Keratinocyte (primary cell): ENCODE results near the gene SACS. TPM values are rescaled to one million over a fixed set of nuclear protein-coding genes. Genes with fewer than 3 reads are reported as not detected.
"Not testable (repeated sequence)": the region's sequence is repeated elsewhere in the genome, so short reads cannot be mapped to it uniquely, and the experiment has no call there.

Source experiments
- DNase-seq: peaks from one replicate; pipeline ENCODE4 v3.0.0-alpha.2; 2011; ENCODE audit warnings: low read depth, missing footprints, low spot score
- FAIRE-seq: peaks from 2 replicates; lab custom pipeline; 2011; peaks lifted over from hg19 to GRCh38; lab: Jason Lieb, UNC
- H2AFZ ChIP-seq: 2 replicates; pipeline ENCODE4 v1.6.0; 2012; ENCODE audit warnings: low read length, control low read depth, inconsistent platforms; ENCODE audit not compliant: control insufficient read depth
- H3K27ac ChIP-seq: 2 replicates; pipeline ENCODE4 v1.5.1; 2011; ENCODE audit warnings: low read length; ENCODE audit not compliant: control insufficient read depth, insufficient read depth
- H3K27me3 ChIP-seq: 3 replicates; pipeline ENCODE4 v1.6.0; 2011; ENCODE audit warnings: low read length; ENCODE audit not compliant: control insufficient read depth, insufficient read depth; ENCODE audit errors: extremely low read depth
- H3K36me3 ChIP-seq, 2 experiments: 2 replicates in 1 of 2; 3 replicates in 1 of 2; pipeline ENCODE4 v1.5.1; 2011; ENCODE audit warnings: low read length in 2 of 2, mild to moderate bottlenecking in 1 of 2; ENCODE audit not compliant: control insufficient read depth in 2 of 2, insufficient read depth in 2 of 2; ENCODE audit errors: extremely low read depth in 1 of 2
- H3K4me1 ChIP-seq: 3 replicates; pipeline ENCODE4 v1.5.1; 2011; ENCODE audit warnings: low read length; ENCODE audit not compliant: control insufficient read depth, insufficient read depth; ENCODE audit errors: extremely low read depth
- H3K4me2 ChIP-seq: 3 replicates; pipeline ENCODE4 v1.6.0; 2011; ENCODE audit warnings: low read depth, low read length; ENCODE audit not compliant: control insufficient read depth, insufficient read depth; ENCODE audit errors: extremely low read depth
- H3K4me3 ChIP-seq, 3 experiments: fragments of 200-600 bp in 1 of 3; sonication (generic) in 1 of 3; 2 replicates in 2 of 3; 3 replicates in 1 of 3; pipeline ENCODE4 v1.5.1; 2011 to 2016; ENCODE audit warnings: low read length in 3 of 3, mild to moderate bottlenecking in 3 of 3, control low read depth in 2 of 3, inconsistent platforms in 1 of 3, low read depth in 1 of 3, mixed read lengths in 1 of 3, mixed run types in 1 of 3, moderate library complexity in 1 of 3; ENCODE audit not compliant: control insufficient read depth in 2 of 3, insufficient read depth in 2 of 3; ENCODE audit errors: extremely low read depth in 1 of 3
- H3K79me2 ChIP-seq: 2 replicates; pipeline ENCODE4 v1.6.0; 2012; ENCODE audit warnings: low read length; ENCODE audit not compliant: control insufficient read depth, insufficient read depth
- H3K9ac ChIP-seq: 3 replicates; pipeline ENCODE4 v1.6.0; 2011; ENCODE audit warnings: low read length; ENCODE audit not compliant: control insufficient read depth, insufficient read depth; ENCODE audit errors: extremely low read depth
- H3K9me1 ChIP-seq: 3 replicates; pipeline ENCODE4 v1.6.0; 2011; ENCODE audit warnings: low read length; ENCODE audit not compliant: control insufficient read depth, insufficient read depth; ENCODE audit errors: extremely low read depth
- H3K9me3 ChIP-seq: 2 replicates; pipeline ENCODE4 v1.5.1; 2012; ENCODE audit warnings: low read depth, low read length; ENCODE audit not compliant: control insufficient read depth
- H4K20me1 ChIP-seq: 3 replicates; pipeline ENCODE4 v1.6.0; 2011; ENCODE audit warnings: low read length; ENCODE audit not compliant: control insufficient read depth, insufficient read depth; ENCODE audit errors: extremely low read depth
- CTCF ChIP-seq, 3 experiments: IDR thresholded peaks in 1 of 3; conservative IDR thresholded peaks in 1 of 3; optimal IDR thresholded peaks in 1 of 3; 2 replicates in 2 of 3; 3 replicates in 1 of 3; pipeline versions ENCODE3 to v1.5.1; 2011; ENCODE audit warnings: low read length in 3 of 3, mild to moderate bottlenecking in 3 of 3, moderate library complexity in 2 of 3, control low read depth in 1 of 3, inconsistent platforms in 1 of 3; ENCODE audit not compliant: insufficient read depth in 2 of 3; ENCODE audit errors: extremely low read depth in 1 of 3
- EZH2 ChIP-seq: IDR thresholded peaks from one replicate; pipeline ENCODE4 v1.6.1; 2012; ENCODE audit warnings: inconsistent platforms, mild to moderate bottlenecking, low read length, moderate library complexity
- dilution Hi-C: fragments of 300-500 bp; cut with MboI; formaldehyde crosslinking; loops from one replicate; pipeline ENCODE4 v1.7.0; 2020; ENCODE audit warnings: low sequenced_read_pairs; ENCODE audit not compliant: extremely low pct_ligation_motif_present
- polyA plus RNA-seq, 5 experiments: library from polyadenylated mRNA; depleted of rRNA in 3 of 5; stranded (reverse) in 3 of 5; stranded (forward) in 1 of 5; unstranded in 1 of 5; fragments of >200 nt; gene quantifications; 1 replicate in 1 of 5; 2 replicates in 3 of 5; 3 replicates in 1 of 5; pipeline versions ENCODE4 v1.2.1 to v1.2.3, GENCODE V29; 2011 to 2012; ENCODE audit warnings: missing spikeins in 2 of 5, low read depth in 1 of 5, low replicate concordance in 1 of 5

Gene SACS
- polyA plus RNA-seq, 1 donor (not counting 4 experiments of a cell fraction or from before 2014, with no cell fraction given) = 13.5 TPM

GRCh38 chr13:23440821-23441618 lies 7.5 kb upstream of the SACS start:
- no peak overlapping the region for H3K27ac ChIP-seq

GRCh38 chr13:23440324-23440723 lies 6.8 kb upstream of the SACS start:
- H3K9ac ChIP-seq, DNase-seq, H4K20me1 ChIP-seq, H2AFZ ChIP-seq, H3K79me2 ChIP-seq, H3K4me3 ChIP-seq, dilution Hi-C loops, FAIRE-seq, H3K27ac ChIP-seq, H3K9me3 ChIP-seq, H3K4me1 ChIP-seq, H3K9me1 ChIP-seq, H3K36me3 ChIP-seq, H3K4me2 ChIP-seq, H3K27me3 ChIP-seq: not testable (repeated sequence)

More at GRCh38 chr13:23440821-23441618, 7.5 kb upstream of the SACS start:
- Histone ChIP-seq H3K4me3 (no peak overlapping the region), H3K79me2 (no peaks in the 10 kb centered on the region), H3K9me3 (no peaks in the 10 kb centered on the region), H3K9ac (no peak overlapping the region), H3K4me1 (peaks cover 6% of the 10 kb centered on the region), H3K36me3 (no peaks in the 10 kb centered on the region), H3K9me1 (no peaks in the 10 kb centered on the region), H3K4me2 (no peak overlapping the region), H4K20me1 (no peaks in the 10 kb centered on the region), H3K27me3 (no peaks in the 10 kb centered on the region), H2AFZ (no peak overlapping the region)
- FAIRE-seq (no peak), DNase-seq (no peak)
- no peak for TF ChIP-seq CTCF (optimal IDR thresholded peaks at IDR 0.05 in 1 of 3, IDR thresholded peaks at IDR 0.05 in 1 of 3, conservative IDR thresholded peaks at IDR 0.05 in 1 of 3; ENCODE audit: extremely low read depth in 1 of 3, insufficient read depth in 2 of 3, low read length in 3 of 3)
- TF ChIP-seq EZH2 = no peak
- dilution Hi-C loops = no loop called here
